Measurements from ENCODE around the gene OR5H6. TPM values are rescaled to one million over a fixed set of nuclear protein-coding genes. Genes with fewer than 3 reads are reported as not detected.

The OR5H6 gene
- total RNA-seq, 1 experiment from 2014 or later, result not detected

GRCh38 chr3:98233468-98233867, 30.6 kb upstream of the OR5H6 start:
- no peak for TF ChIP-seq ATF6 (CRISPR knock-in tag; IDR thresholded peaks at IDR 0.05)
- no peak for TF ChIP-seq ZBTB21 (CRISPR knock-in tag; IDR thresholded peaks at IDR 0.05; ENCODE audit: borderline replicate concordance)
- no peak for TF ChIP-seq GABPB1 (CRISPR knock-in tag; IDR thresholded peaks at IDR 0.05)
- TF ChIP-seq TEAD1 (CRISPR knock-in tag; IDR thresholded peaks at IDR 0.05), result no peak
- no peak for TF ChIP-seq RELA (CRISPR knock-in tag; IDR thresholded peaks at IDR 0.05; ENCODE audit: borderline replicate concordance)
- TF ChIP-seq, protein P1, sequence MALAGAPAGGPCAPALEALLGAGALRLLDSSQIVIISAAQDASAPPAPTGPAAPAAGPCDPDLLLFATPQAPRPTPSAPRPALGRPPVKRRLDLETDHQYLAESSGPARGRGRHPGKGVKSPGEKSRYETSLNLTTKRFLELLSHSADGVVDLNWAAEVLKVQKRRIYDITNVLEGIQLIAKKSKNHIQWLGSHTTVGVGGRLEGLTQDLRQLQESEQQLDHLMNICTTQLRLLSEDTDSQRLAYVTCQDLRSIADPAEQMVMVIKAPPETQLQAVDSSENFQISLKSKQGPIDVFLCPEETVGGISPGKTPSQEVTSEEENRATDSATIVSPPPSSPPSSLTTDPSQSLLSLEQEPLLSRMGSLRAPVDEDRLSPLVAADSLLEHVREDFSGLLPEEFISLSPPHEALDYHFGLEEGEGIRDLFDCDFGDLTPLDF (CRISPR knock-in tag; IDR thresholded peaks at IDR 0.05), result no peak
- TF ChIP-seq MLX (CRISPR knock-in tag; IDR thresholded peaks at IDR 0.05), result no peak
- TF ChIP-seq IRF2 (CRISPR knock-in tag; IDR thresholded peaks at IDR 0.05; ENCODE audit: borderline replicate concordance, low read depth), result no peak
- no peak for TF ChIP-seq TP53 (CRISPR knock-in tag; IDR thresholded peaks at IDR 0.05)
- TF ChIP-seq, protein P2, sequence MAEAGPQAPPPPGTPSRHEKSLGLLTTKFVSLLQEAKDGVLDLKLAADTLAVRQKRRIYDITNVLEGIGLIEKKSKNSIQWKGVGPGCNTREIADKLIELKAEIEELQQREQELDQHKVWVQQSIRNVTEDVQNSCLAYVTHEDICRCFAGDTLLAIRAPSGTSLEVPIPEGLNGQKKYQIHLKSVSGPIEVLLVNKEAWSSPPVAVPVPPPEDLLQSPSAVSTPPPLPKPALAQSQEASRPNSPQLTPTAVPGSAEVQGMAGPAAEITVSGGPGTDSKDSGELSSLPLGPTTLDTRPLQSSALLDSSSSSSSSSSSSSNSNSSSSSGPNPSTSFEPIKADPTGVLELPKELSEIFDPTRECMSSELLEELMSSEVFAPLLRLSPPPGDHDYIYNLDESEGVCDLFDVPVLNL (CRISPR knock-in tag; IDR thresholded peaks at IDR 0.05; ENCODE audit: borderline replicate concordance, low read depth), result no peak
- TF ChIP-seq KAT7 (CRISPR knock-in tag; IDR thresholded peaks at IDR 0.05; ENCODE audit: borderline replicate concordance), result no peak
- no peak for TF ChIP-seq EMX1 (CRISPR knock-in tag; IDR thresholded peaks at IDR 0.05)
- no peak for TF ChIP-seq ZNF263 (CRISPR knock-in tag; IDR thresholded peaks at IDR 0.05; ENCODE audit: low read depth)
- no peak for TF ChIP-seq MYBL2 (CRISPR knock-in tag; IDR thresholded peaks at IDR 0.05)
- TF ChIP-seq ZNF121 (CRISPR knock-in tag; IDR thresholded peaks at IDR 0.05), result no peak
- TF ChIP-seq ATF2 (CRISPR knock-in tag; IDR thresholded peaks at IDR 0.05; ENCODE audit: borderline replicate concordance, low read depth), result no peak
- no peak for TF ChIP-seq IRF1 (CRISPR knock-in tag; IDR thresholded peaks at IDR 0.05)
- TF ChIP-seq GRHL2 (CRISPR knock-in tag; IDR thresholded peaks at IDR 0.05; ENCODE audit: insufficient replicate concordance, severe bottlenecking), result no peak
- TF ChIP-seq AFF4 (CRISPR knock-in tag; IDR thresholded peaks at IDR 0.05; ENCODE audit: borderline replicate concordance), result no peak
- TF ChIP-seq, protein P3, sequence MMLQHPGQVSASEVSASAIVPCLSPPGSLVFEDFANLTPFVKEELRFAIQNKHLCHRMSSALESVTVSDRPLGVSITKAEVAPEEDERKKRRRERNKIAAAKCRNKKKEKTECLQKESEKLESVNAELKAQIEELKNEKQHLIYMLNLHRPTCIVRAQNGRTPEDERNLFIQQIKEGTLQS (CRISPR knock-in tag; conservative IDR thresholded peaks at IDR 0.05), result no peak
- Mint-ChIP-seq H3K4me1 (no peaks in the 10 kb centered on the region), H3K36me3 (no peaks in the 10 kb centered on the region; the same call in 1 of the 2 replicates), H3K27ac (no peak overlapping the region), H3K4me3 (no peak overlapping the region), H3K9me3 (peaks cover 6% of the 10 kb centered on the region), H3K27me3 (ENCODE audit: low read depth) (no peaks in the 10 kb centered on the region)
- DNase-seq (ENCODE audit: low spot score), result no peak
- CTCF ChIA-PET, result no interaction called here
- no peak for ATAC-seq
- POLR2A ChIA-PET, result no interaction called here
